Effector memory CD4-positive, alpha-beta T cell (primary cell): ENCODE data around the gene PDGFD.

Experiments
- DNase-seq, 3 donors: peaks; one replicate each; pipeline ENCODE4 v3.0.0-alpha.2; 2020
- H3K27ac ChIP-seq: 2 replicates; pipeline ENCODE4 v1.7.0; 2013; ENCODE audit warnings: mild to moderate bottlenecking, low read length, moderate library complexity; ENCODE audit not compliant: insufficient read depth, poor library complexity, severe bottlenecking
- H3K27me3 ChIP-seq: replicated peaks from 2 replicates; pipeline ENCODE4 v1.7.0; 2013; ENCODE audit warnings: mild to moderate bottlenecking, low read length; ENCODE audit not compliant: insufficient read depth, control insufficient read depth, poor library complexity, severe bottlenecking
- H3K36me3 ChIP-seq: 2 replicates; pipeline ENCODE4 v1.7.0; 2013; ENCODE audit warnings: mild to moderate bottlenecking, low read length, moderate library complexity; ENCODE audit not compliant: control insufficient read depth, insufficient read depth
- H3K4me1 ChIP-seq: 2 replicates; pipeline ENCODE4 v1.7.0; 2013; ENCODE audit warnings: low read length, mild to moderate bottlenecking; ENCODE audit not compliant: control insufficient read depth, insufficient read depth, poor library complexity, severe bottlenecking
- H3K4me3 ChIP-seq: 2 replicates; pipeline ENCODE4 v1.7.0; 2013; ENCODE audit warnings: low read length, low read depth, mild to moderate bottlenecking; ENCODE audit not compliant: insufficient read depth, poor library complexity, severe bottlenecking
- H3K9me3 ChIP-seq: 2 replicates; pipeline ENCODE4 v1.7.0; 2013; ENCODE audit warnings: mild to moderate bottlenecking, low read length, moderate library complexity; ENCODE audit not compliant: control insufficient read depth

The PDGFD gene

DNA sequence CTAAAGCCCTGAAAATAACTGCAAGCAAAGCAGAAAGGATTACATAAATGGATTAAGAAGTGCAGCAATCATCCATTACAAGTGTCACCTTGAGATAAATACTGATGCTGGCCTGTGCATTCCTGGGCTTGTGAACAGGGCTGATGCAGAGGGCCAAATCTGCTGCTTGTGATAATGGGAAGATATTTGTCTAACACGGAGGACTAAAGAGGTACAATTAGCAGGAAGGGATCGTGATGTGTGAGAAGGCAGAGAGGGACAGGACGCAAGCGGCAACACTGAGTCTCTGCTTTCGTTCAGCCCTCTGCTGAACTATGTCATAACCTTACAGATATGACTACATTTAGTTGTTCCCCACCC, 235.2 kb downstream of the PDGFD start:
- no peaks in the 10 kb centered on the region for H3K4me1 ChIP-seq
- H3K9me3 ChIP-seq, result no peaks in the 10 kb centered on the region
- DNase-seq, result no peak
- H3K27me3 ChIP-seq, result no peaks in the 10 kb centered on the region
- no peaks in the 10 kb centered on the region for H3K36me3 ChIP-seq
- H3K27ac ChIP-seq, result no peak overlapping the region
- H3K4me3 ChIP-seq, result no peak overlapping the region

DNA sequence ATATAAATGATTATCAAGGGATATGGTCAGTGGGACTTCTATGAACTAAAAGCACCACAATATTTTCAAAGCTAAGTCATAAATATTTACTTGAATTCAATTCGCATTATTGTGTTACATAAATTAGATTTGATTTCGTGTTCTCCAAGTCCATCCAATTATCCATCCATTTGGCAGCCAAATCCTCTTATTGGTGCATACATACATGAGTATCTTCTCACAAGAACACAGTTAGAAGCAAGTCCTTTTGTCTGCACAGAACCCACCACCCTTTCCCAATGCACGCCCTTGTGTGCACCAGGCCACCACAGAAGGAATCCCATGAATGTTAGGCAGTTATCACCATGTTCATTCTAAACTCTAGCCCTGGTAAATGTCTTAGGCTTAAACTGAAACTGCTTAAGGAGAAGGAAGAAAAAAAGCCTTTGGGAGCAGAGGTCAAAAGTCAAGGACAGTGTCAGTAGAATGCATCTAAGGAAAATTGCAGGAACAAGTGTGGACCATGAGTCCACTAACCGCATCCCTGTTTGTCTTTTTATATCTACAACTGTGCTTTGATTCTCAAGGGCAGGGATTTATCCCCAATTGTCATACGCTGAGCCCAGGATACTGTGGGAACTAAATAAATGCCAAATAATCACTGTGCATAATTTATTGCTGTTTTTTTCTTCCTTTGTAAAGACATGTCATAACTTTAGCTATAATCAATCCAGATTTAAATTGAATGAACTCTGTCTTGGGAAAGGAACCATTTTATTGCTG, 235.7 kb downstream of the PDGFD start:
- Histone ChIP-seq H3K9me3 (no peaks in the 10 kb centered on the region), H3K36me3 (no peaks in the 10 kb centered on the region), H3K4me3 (no peak overlapping the region), H3K27ac (no peak overlapping the region), H3K4me1 (no peaks in the 10 kb centered on the region), H3K27me3 (no peaks in the 10 kb centered on the region)
- DNase-seq, result no peak

DNA sequence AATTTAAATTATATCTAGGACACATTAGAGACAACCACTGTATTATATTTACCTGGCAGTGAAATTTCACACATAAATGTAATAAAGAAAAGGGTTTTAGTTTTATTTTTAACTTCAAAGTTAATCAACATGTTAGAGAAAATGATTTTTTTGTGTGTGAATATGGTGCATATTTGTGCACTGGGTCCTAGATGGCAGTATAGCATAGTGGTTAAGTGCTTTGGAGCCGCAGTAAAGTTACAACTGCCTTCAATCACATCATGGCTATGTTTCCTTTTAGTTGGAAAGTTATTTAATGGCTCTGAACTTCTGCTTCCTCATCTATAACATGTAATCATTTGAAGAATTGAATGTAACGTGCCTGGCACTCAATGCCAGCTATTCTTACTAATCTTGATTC, 236.4 kb downstream of the PDGFD start:
- no peak for DNase-seq
- Histone ChIP-seq H3K27me3 (no peaks in the 10 kb centered on the region), H3K4me1 (no peaks in the 10 kb centered on the region), H3K36me3 (no peaks in the 10 kb centered on the region), H3K4me3 (no peak overlapping the region), H3K27ac (no peak overlapping the region), H3K9me3 (no peaks in the 10 kb centered on the region)

DNA sequence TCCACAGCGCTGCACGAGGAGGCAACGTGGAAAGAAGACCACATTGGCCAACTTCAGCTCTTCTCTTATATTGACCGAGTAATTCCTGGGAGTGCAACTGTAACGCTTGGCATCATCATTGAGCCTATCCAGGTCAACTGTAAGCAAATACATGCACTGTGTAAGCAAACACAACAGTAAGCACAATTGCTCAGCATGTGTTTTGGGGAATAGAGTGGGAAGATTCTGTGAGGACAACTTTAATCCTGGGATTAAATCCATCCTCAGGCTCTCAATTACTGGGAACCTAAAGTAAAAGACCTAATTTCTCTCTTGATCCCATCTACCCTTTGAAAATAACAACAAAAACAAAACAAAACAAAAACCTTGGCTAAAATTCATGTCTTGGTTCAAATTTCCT, 237.0 kb downstream of the PDGFD start:
- Histone ChIP-seq H3K4me3 (no peak overlapping the region), H3K36me3 (no peaks in the 10 kb centered on the region), H3K27me3 (no peaks in the 10 kb centered on the region), H3K4me1 (no peaks in the 10 kb centered on the region), H3K9me3 (no peaks in the 10 kb centered on the region), H3K27ac (no peak overlapping the region)
- DNase-seq, result no peak

DNA sequence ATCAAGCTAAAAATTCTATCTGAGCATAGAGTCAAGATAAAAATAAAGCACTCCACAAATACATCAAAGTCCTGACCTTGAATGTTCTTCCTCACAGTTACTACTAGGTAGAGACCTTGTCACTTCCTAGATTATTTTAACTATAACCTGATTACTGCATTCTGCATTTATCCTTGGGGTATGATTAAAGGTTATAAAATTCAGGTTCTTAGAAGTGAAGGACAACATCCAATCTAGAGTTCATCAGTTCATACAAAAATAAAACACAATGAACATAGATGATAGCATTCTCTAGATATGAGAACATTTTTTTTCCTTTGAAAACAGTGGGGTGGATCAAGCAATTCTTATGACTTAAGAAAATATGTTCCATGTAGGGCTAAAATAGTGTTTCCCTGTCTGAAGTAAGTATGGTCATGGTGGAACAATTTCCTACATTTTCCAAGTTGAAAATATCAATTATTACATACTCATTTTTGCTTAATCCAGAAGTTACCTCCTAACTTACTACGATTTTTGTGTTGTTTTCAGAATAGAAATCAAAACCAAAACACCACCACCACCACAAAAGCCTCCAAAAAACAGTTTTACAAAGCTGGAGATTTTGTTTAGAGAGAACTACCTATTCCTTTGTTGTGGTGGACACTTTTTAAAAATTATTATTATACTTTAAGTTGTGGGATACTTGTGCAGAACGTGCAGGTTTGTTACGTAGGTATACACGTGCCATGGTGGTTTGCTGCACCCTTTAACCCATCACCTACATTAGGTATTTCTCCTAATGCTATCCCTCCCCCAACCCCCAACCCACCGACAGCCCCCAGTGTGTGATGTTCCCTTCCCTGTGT, 239.6 kb downstream of the PDGFD start:
- DNase-seq, result no peak
- Histone ChIP-seq H3K4me3 (no peak overlapping the region), H3K4me1 (no peaks in the 10 kb centered on the region), H3K27ac (no peak overlapping the region), H3K27me3 (no peaks in the 10 kb centered on the region), H3K36me3 (no peaks in the 10 kb centered on the region), H3K9me3 (no peaks in the 10 kb centered on the region)

DNA sequence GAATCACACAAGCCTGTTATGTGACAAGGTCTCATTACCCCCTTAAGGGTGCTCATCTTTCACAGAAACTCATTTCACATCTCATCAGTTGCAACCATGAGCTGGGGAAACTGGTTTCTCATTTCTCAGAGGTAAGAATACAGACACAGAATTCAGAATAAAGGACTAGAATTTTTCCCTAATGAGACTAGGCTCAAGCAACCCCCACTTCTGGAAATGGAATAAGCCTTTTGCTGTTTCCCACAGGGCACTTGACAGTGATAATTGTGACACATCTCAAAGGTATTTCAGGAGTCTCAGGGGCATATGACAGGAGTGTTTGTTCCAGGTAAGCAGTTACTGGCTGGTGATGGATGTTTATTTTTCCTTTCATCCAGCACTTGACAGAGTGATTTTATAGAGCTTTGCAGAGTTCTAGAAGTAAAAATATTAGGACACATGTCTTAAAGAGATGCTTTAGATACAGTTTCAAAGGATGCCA, 240.5 kb downstream of the PDGFD start:
- Histone ChIP-seq H3K27me3 (no peaks in the 10 kb centered on the region), H3K9me3 (no peaks in the 10 kb centered on the region), H3K36me3 (no peaks in the 10 kb centered on the region), H3K27ac (no peak overlapping the region), H3K4me3 (no peak overlapping the region), H3K4me1 (no peaks in the 10 kb centered on the region)
- no peak for DNase-seq

GRCh38 chr11:103920933-103921332, 243.0 kb downstream of the PDGFD start:
- no peaks in the 10 kb centered on the region for H3K9me3 ChIP-seq
- no peaks in the 10 kb centered on the region for H3K36me3 ChIP-seq
- H3K27me3 ChIP-seq, result no peaks in the 10 kb centered on the region
- no peak overlapping the region for H3K4me3 ChIP-seq
- H3K27ac ChIP-seq, result no peak overlapping the region
- no peak for DNase-seq
- H3K4me1 ChIP-seq, result no peaks in the 10 kb centered on the region

DNA sequence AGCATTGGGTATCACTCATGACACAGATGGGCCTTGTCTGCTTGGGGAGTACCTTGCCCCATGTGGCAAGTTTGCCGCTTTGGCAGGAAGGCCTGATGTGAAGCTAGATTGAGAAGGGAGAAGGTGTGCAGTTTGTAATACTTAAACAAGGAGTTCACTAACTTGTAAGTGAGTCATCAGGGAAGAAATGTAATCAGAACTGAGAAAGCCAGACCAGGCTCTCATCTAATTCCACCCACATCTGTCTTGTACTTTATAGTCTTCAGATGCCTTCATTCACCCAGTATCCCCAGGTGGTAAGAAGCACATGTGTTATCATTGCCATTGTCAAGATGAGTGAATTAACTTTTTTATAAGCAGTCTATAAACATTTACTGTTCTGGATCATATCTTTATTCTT, 243.5 kb downstream of the PDGFD start:
- Histone ChIP-seq H3K9me3 (no peaks in the 10 kb centered on the region), H3K27me3 (no peaks in the 10 kb centered on the region), H3K27ac (no peak overlapping the region), H3K4me1 (no peaks in the 10 kb centered on the region), H3K4me3 (no peak overlapping the region), H3K36me3 (no peaks in the 10 kb centered on the region)
- no peak for DNase-seq

- Histone ChIP-seq H3K27ac (no peak overlapping the region), H3K36me3 (no peaks in the 10 kb centered on the region), H3K4me1 (no peaks in the 10 kb centered on the region), H3K27me3 (no peaks in the 10 kb centered on the region), H3K9me3 (no peaks in the 10 kb centered on the region), H3K4me3 (no peak overlapping the region)
- DNase-seq, result no peak
Measured at GRCh38 chr11:103910721-103911120, 253.2 kb downstream of the PDGFD start.
